Measurements from ENCODE around the gene SYT1.
"Not testable (repeated sequence)": the region's sequence is repeated elsewhere in the genome, so short reads cannot be mapped to it uniquely, and the experiment has no call there.

Gene SYT1

GRCh38 chr12:79156846-79157463 lies 292.4 kb downstream of the SYT1 start:
- DNase-seq, result no peak

DNA sequence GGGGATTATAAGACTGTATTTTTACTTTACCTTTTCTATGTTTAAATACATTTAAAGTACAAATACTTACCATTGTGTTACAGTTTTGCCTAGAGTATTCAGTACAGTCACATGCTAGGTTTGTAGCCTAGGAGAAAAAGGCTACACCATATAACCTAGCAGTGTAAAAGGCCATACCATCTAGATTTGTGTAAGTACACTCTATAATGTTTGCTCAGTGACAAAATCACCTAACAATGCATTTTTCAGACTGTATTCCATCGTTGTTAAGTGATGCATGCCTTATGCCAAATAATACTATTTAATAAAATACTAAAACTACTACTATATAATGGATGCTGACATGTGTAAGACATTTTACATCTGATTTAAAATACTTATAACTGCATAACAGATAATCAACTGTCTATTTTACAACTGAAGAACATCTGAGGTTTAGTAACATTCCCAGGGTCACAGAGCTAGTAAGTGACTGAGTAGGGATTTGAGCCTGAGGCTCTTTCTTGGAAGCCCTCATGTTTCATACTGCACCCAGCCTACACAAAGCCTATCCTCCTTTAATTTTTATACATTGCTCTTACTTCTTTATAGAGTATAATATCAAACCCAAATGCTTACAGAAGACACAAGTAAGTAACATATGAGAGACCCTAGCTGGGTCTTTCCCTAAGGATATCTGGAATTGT lies 296.8 kb downstream of the SYT1 start:
- no peak for DNase-seq

GRCh38 chr12:79162147-79162772 lies 297.7 kb downstream of the SYT1 start:
- no peak for DNase-seq

DNA sequence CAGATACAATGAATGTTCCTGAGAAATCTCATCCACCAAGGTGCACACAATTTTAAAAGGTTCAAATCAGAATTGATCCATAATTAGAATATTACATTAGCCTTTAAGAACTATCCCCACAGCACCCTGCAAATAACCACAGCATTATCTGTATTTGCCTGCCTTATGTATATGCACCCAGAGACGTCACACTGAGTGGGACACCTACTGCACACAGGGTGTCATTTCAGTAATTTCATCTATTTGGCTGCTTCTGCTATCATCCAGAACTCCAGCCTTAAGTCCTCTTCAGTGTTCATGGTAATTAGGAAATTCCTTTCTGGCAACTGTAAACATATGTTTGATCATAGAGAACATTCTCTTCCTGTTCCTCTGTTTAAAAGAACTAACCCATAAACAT lies 298.4 kb downstream of the SYT1 start:
- DNase-seq, result no peak

DNA sequence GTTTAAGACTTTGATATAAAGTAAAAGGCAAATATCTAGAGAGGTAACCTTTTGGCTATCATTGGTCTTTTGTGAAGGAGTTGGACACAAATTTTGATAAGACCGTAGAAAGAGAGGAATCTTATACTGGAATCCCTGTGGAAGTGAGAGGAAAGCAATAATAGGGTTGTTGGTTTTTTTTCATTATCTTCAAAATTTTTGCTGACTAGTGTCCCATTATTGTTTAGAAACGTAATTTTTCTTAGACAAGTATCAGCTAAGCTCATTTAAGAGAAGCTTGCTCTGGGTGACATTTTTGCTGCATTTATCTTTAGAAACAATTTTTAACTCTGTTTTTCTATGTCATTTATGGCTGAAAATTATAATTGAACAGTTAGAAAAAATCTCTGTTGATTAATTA lies 300.3 kb downstream of the SYT1 start:
- DNase-seq, result no peak

DNA sequence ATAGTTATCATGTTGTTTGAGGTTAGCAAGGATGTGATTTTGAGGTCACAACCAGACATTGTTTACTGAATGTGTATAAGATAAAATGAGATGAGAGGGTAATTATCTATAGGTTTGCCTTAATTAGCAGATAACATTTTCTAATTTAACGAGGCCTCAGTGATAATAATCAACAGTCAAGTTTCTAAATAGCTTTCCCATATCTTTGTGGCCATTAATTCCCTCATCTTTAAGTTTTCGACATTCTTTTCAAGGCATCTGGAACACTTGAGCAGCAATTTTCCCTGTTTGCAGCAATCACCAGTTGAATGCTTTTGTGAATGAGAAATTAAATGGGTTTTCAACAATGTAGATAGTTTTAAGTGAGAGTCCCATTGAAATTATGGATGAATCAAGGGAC lies 304.1 kb downstream of the SYT1 start:
- no peak for DNase-seq

DNA sequence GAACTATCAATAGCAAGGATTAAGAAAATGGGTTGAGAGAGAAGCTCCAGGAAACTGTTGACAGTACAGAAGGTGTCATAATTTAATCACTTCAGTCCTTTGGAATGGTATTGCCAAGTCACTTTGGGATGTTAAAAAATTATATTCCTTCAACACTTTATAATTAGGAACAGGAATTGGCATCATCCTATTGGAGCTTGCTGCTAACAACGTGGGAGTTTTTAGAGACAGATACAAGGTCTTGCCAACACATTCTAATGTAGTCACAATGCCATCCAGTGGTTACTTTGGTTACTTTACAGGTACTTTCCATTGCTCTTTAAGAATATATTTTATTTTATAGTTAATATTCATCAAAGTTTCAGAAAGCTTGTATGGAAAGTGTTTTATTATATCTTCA lies 310.1 kb downstream of the SYT1 start:
- DNase-seq, result peak; percentile 39

- DNase-seq, result no peak
Observed at GRCh38 chr12:79183003-79183402, 318.4 kb downstream of the SYT1 start.

GRCh38 chr12:79183926-79184325 lies 319.4 kb downstream of the SYT1 start:
- DNase-seq, result no peak

- DNase-seq, result peak; percentile 15
Observed at GRCh38 chr12:79186506-79186905, 321.9 kb downstream of the SYT1 start.

DNA sequence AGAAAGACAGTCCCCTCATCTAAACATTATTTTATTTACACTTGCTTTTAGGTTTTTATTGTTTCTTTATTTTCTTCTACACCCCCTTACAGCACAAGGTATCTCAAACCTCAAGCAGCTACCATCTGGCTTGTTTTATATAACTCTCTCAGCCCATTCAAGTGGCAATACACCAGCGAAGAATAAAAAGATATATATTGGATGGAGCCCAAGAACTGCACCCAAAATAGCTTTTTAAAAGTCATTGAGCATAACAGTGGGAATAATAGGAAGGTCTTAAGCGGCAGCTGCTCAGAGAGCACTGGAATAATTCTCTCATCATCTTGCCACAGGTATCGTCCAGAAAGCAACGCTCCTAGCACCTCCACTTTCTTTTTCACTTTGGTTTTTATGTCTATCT lies 322.5 kb downstream of the SYT1 start:
- DNase-seq, result peak; percentile 88

- no peak for DNase-seq
Observed at GRCh38 chr12:79191391-79191790, 326.8 kb downstream of the SYT1 start.

GRCh38 chr12:79194595-79194994 lies 330.0 kb downstream of the SYT1 start:
- DNase-seq, result no peak

DNA sequence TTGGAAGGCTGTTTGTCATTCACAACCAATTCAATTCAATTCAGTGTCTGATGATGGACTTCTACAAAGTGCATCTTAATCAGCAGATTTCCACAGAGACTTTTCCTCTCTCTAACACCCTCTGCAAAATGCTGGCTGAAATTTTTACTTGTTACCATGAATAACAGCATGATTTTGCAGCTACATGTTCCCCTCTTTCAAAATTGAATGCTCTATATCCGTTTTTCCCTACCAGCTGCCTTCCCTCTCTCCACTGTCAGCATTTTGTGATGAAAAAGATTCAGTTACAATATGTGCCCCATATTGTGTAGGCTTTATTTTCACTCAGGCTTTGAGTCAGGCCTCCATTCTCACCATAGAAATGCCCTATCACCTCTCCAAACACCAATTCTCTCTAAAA lies 334.6 kb downstream of the SYT1 start:
- DNase-seq, result no peak

GRCh38 chr12:79200176-79200575 lies 335.6 kb downstream of the SYT1 start:
- peak; percentile 64 for DNase-seq

- DNase-seq, result no peak
Observed at GRCh38 chr12:79203058-79203647, 338.6 kb downstream of the SYT1 start.

- DNase-seq, result no peak
Observed at GRCh38 chr12:79206871-79207270, 342.3 kb downstream of the SYT1 start.

GRCh38 chr12:79210403-79210802 lies 345.8 kb downstream of the SYT1 start:
- not testable (repeated sequence) for DNase-seq

DNA sequence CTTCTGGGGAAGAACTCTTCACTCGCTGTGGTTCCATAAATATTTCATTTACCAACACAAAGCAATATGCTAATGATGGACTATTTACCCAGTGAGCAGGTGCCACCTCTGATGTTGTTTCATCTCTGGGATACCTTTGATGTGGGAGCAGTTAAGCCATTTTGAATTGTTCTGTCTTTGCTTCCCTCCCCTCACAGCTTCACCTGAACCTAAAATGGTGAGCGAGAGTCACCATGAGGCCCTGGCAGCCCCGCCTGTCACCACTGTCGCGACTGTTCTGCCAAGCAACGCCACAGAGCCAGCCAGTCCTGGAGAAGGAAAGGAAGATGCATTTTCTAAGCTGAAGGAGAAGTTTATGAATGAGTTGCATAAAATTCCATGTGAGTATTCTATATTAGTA lies 352.7 kb downstream of the SYT1 start:
- DNase-seq, result peak; percentile 14

- no peak for DNase-seq
Observed at GRCh38 chr12:79223210-79223609, 358.6 kb downstream of the SYT1 start.

DNA sequence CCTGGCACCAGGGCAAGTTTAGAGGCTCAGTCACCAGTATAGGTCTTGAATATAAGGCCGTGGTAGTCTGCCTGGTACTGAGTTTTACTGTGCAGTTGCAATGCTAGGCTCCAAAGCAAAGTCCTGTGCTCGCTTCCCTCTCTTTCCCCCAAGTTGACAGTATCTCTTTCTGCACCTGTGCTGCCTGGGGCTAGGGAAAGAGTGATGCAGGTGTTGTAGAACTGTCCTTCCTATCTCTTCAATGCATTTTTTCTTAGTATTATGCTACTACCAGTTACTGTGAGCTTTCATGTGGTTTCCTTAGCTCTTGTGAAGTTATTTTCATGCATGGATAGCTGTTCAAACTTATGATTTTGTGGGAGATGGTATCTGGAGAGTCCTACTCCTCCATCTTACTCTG lies 359.2 kb downstream of the SYT1 start:
- DNase-seq, result no peak

DNA sequence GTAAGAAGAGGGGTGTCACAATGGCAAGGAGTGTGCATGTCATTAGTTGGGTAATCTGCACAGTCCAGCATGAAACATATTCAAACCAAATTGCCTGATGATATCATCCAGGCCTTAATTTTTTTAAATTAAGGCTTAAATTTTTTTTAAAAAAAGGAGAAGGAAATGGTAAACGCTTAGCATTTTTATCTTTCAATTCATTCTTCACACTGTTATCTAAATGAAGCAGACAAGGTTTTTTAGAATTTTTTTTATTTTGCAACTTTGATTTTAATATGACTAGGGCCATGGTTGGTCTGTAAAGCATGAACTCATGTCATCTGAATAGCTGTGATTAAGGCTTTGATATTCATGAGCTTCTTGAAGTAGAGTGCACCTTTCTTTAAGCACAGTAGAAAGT lies 362.5 kb downstream of the SYT1 start:
- no peak for DNase-seq

- no peak for DNase-seq
Observed at GRCh38 chr12:79227646-79228045, 363.1 kb downstream of the SYT1 start.

GRCh38 chr12:79233341-79233781 lies 368.8 kb downstream of the SYT1 start:
- DNase-seq, result peak; percentile 93

Data from NCI-H1105 (cell line).